ENCODE measurements around the gene TRIM64. TPM values are rescaled to one million over a fixed set of nuclear protein-coding genes. Genes with fewer than 3 reads are reported as not detected.
"Not testable (repeated sequence)": the region's sequence is repeated elsewhere in the genome, so short reads cannot be mapped to it uniquely, and the experiment has no call there.

Gene TRIM64, protein sequence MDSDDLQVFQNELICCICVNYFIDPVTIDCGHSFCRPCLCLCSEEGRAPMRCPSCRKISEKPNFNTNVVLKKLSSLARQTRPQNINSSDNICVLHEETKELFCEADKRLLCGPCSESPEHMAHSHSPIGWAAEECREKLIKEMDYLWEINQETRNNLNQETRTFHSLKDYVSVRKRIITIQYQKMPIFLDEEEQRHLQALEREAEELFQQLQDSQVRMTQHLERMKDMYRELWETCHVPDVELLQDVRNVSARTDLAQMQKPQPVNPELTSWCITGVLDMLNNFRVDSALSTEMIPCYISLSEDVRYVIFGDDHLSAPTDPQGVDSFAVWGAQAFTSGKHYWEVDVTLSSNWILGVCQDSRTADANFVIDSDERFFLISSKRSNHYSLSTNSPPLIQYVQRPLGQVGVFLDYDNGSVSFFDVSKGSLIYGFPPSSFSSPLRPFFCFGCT
- total RNA-seq = not detected
- long read RNA-seq, donor 1 = 0 reads
- long read RNA-seq, donor 2 = 0 reads

DNA sequence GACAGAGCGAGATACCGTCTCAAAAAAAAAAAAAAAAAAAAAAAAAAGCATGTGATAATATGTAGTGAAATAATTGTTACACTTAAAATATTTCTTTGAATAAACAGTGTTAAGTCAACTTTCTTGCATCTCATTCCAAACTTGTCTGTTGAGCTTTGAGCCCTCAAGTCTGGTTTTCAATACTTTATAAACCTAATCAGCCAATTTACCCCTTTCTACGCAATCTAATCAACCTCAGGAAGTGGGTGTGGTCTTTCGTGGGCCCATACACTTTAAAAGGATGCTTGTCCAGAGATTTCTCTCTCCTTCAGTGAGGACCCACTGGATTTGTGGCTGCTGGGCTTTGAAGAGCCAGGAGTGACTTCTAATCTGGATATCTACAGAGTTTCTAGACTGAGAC, at the start of gene TRIM64:
Gene TRIM64 (plus strand): TSS at position 301 of the 400 bp plus-strand sequence. CDS start 2,467 bp downstream, outside the sequence.
- intact Hi-C loops (cut with DNase I) = not testable (repeated sequence)

DNA sequence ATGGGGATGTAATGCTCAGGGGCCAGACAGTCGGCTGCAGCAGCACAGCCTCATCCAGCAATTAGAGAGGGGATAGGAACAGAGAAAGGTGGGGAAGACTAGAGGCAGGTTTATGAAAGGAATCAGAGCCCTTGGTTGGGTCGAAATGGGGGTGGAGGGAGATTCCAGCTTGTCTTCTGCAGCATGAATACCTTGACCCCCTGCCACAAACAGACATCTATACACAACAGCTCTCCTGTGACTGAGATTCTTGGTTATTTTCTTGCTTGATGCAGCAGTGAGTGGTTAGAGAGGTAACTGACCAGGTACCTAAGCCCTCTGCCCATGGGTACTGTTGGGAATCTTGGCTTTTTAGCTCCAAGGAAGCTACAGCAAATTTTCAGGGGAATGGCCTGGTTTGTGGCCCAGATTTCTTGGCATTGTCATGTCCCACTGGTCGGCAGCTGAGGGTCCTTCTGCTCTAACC, 43.6 kb upstream of the TRIM64 start, which contains the start of gene TRIM49D1:
Gene TRIM49D1 (minus strand): TSS at position 51 of the 466 bp plus-strand sequence. CDS start 4,535 bp downstream, outside the sequence.
- intact Hi-C loops (cut with DNase I) = no loop called here
- peak; percentile 22 for DNase-seq (ENCODE audit: low spot score)

More for the DNA sequence above, at the start of gene TRIM64:
- DNase-seq (ENCODE audit: low spot score) = not testable (repeated sequence)

DNA sequence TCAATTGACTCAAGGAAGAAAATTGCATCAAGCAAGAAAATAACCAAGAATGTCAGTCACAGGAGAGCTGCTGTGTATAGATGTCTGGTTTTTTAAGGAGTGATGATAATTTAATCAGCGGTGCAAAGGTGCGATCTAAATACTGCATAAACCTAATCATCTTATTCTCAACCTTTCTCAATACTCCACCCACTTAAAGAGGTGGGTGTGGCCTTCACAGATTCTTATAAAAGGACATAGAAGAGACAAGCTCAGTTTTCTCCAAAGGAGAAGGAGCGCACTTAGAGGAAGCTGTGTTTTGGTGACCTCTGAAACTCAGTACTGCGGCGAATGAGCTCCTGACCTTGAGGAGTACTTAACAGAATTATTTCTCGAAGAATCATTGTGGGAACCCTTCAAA, 42.1 kb upstream of the TRIM64 start, which contains the start of gene TRIM49D2:
Gene TRIM49D2 (plus strand): TSS at position 301 of the 400 bp plus-strand sequence. CDS start 2,698 bp downstream, outside the sequence.
- DNase-seq (ENCODE audit: low spot score); intact Hi-C loops (cut with DNase I): not testable (repeated sequence)

DNA sequence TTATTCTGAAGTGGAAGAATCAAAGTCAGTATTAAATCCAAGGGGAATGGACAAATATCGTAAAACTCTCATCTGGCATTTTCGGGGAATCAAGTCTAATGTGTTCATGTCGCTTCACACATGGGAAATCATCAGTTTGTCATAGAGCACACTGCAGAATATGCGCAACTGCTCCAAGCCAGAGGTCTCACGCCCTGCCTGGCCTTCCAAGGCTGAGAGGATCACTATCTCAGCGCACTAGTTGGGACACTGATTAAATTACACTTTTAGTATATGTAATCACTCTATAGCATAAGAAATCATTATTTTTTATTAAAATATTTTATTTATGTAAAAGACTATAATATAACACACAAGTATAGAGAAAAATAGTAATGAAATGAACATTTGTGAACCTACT, 5.0 kb upstream of the TRIM64 start:
- intact Hi-C loops (cut with DNase I); DNase-seq (ENCODE audit: low spot score): not testable (repeated sequence)

Other genes with a start within 250 kb of the TRIM64 start
- not detected for gene TRIM49, start 157.5 kb upstream of the TRIM64 start, total RNA-seq
- not detected for gene TRIM64B, start 87.5 kb upstream of the TRIM64 start, total RNA-seq
- not detected for gene TRIM49D1, start 43.8 kb upstream of the TRIM64 start, total RNA-seq
- gene TRIM49D2, start 42.0 kb upstream of the TRIM64 start, total RNA-seq = not detected
- not detected for gene TRIM49C, start 65.1 kb downstream of the TRIM64 start, total RNA-seq
- gene UBTFL1, start 119.9 kb downstream of the TRIM64 start, total RNA-seq = not detected
- gene NAALAD2, start 168.6 kb downstream of the TRIM64 start, total RNA-seq = 1 to 10 TPM; 1.3 to 2.0 TPM